Gastrocnemius medialis (tissue), 4 donors: Measurements from ENCODE around the gene ITGB1. TPM values are rescaled to one million over a fixed set of nuclear protein-coding genes. Genes with fewer than 3 reads are reported as not detected.

ENCODE experiments used
- ATAC-seq, 2 donors: fragments of 150-250 bp; one replicate each; pipeline ENCODE4 v1.9.1; 2016
- DNase-seq, 2 donors: peaks; one replicate each; pipeline ENCODE4 v3.0.0-alpha.2; 2019
- H3K27ac ChIP-seq, 4 donors: fragments of 200-600 bp; sonication (generic); 1 replicate in 1 of 4; 2 replicates in 3 of 4; pipeline ENCODE4 v1.5.1; 2016 to 2018; ENCODE audit warnings: mild to moderate bottlenecking in 2 of 4, moderate library complexity in 1 of 4
- H3K27me3 ChIP-seq, 3 donors: fragments of 200-600 bp; sonication (generic) in 2 of 3; 1 replicate in 1 of 3; 2 replicates in 2 of 3; pipeline versions ENCODE4 v1.5.1 to v1.6.0; 2016 to 2019; ENCODE audit warnings: mild to moderate bottlenecking in 1 of 3, moderate library complexity in 1 of 3
- H3K36me3 ChIP-seq, 2 donors: fragments of 200-600 bp; sonication (generic) in 1 of 2; one replicate each; pipeline ENCODE4 v1.5.1; 2017 to 2018
- H3K4me1 ChIP-seq, 2 donors: fragments of 200-600 bp; sonication (generic) in 1 of 2; one replicate each; pipeline ENCODE4 v1.5.1; 2016 to 2017; ENCODE audit warnings: mild to moderate bottlenecking in 2 of 2
- H3K4me3 ChIP-seq, 4 donors: fragments of 200-600 bp; sonication (generic) in 3 of 4; 1 replicate in 1 of 4; 2 replicates in 3 of 4; pipeline ENCODE4 v1.5.1; 2016 to 2019; ENCODE audit warnings: mild to moderate bottlenecking in 2 of 4
- H3K9me3 ChIP-seq, 3 donors: fragments of 200-600 bp; sonication (generic) in 2 of 3; 1 replicate in 1 of 3; 2 replicates in 2 of 3; pipeline ENCODE4 v1.5.1; 2016 to 2019
- POLR2A ChIP-seq, 2 donors: fragments of 450-650 bp; IDR thresholded peaks; one replicate each; pipeline ENCODE4 v1.6.1; 2017; ENCODE audit warnings: antibody characterized with exemption in 2 of 2, mild to moderate bottlenecking in 2 of 2, moderate library complexity in 2 of 2
- in situ Hi-C, 4 donors: fragments of 200-750 bp; cut with MboI; loops; one replicate each; pipeline versions ENCODE4 v1.15.0 to v1.8.0; 2017; ENCODE audit warnings: low sequenced_read_pairs in 4 of 4
- intact Hi-C: fragments of 100-400 bp; cut with DNase I; formaldehyde crosslinking; loops from one replicate; pipeline ENCODE4 v1.15.1; 2023; ENCODE audit warnings: low total_unique reads
- total RNA-seq, 4 donors: library from RNA; depleted of rRNA; stranded (reverse); fragments of >200 nt; gene quantifications; one replicate each; pipeline versions ENCODE4 v1.1.0 to v1.2.3, GENCODE V29; 2016
- TF ChIP-seq, protein P1 (sequence below), 5 experiments: fragments of 450-650 bp in 3 of 5; fragments of 200-600 bp in 2 of 5; sonication (generic) in 2 of 5; IDR thresholded peaks in 4 of 5; conservative IDR thresholded peaks in 1 of 5; 1 replicate in 4 of 5; 2 replicates in 1 of 5; pipeline ENCODE4 v1.5.1; 2016 to 2019; ENCODE audit warnings: antibody characterized with exemption in 5 of 5, mild to moderate bottlenecking in 3 of 5, moderate library complexity in 3 of 5

Gene ITGB1
- total RNA-seq, 4 donors from 2014 or later, result 242 to 379 (median 368) TPM

DNA sequence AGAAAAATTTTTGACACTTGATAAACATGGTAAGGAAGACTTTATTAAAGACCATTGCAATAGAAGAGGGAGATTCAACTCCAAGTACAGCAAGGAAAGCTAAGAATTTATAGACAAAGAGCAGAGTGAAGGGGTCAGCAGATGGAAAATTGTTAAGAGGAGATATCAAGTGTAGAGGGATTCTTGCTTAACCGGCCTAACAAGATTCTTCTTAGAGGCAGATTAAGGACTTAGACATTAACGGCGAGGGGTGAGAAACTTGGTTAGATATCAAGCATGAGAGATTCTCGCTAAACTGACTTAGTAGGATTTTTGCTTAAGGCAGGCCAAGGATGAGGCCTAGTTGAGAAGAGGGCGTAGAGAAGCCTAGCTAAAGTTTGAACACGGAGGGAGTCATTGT lies 76.0 kb downstream of the ITGB1 start:
- no peak overlapping the region for H3K4me3 ChIP-seq
- ATAC-seq (no peak), DNase-seq (no peak)
- no peaks in the 10 kb centered on the region for H3K36me3 ChIP-seq
- no peaks in the 10 kb centered on the region for H3K27me3 ChIP-seq
- TF ChIP-seq, protein P1, sequence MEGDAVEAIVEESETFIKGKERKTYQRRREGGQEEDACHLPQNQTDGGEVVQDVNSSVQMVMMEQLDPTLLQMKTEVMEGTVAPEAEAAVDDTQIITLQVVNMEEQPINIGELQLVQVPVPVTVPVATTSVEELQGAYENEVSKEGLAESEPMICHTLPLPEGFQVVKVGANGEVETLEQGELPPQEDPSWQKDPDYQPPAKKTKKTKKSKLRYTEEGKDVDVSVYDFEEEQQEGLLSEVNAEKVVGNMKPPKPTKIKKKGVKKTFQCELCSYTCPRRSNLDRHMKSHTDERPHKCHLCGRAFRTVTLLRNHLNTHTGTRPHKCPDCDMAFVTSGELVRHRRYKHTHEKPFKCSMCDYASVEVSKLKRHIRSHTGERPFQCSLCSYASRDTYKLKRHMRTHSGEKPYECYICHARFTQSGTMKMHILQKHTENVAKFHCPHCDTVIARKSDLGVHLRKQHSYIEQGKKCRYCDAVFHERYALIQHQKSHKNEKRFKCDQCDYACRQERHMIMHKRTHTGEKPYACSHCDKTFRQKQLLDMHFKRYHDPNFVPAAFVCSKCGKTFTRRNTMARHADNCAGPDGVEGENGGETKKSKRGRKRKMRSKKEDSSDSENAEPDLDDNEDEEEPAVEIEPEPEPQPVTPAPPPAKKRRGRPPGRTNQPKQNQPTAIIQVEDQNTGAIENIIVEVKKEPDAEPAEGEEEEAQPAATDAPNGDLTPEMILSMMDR (IDR thresholded peaks at IDR 0.05 in 4 of 5, conservative IDR thresholded peaks at IDR 0.05 in 1 of 5), result no peak
- TF ChIP-seq POLR2A (IDR thresholded peaks at IDR 0.05), result no peak
- no peak overlapping the region for H3K27ac ChIP-seq
- H3K4me1 ChIP-seq, result no peaks in the 10 kb centered on the region
- intact Hi-C loops, result no loop called here
- H3K9me3 ChIP-seq, result no peaks in the 10 kb centered on the region
- in situ Hi-C loops, result no loop called here

DNA sequence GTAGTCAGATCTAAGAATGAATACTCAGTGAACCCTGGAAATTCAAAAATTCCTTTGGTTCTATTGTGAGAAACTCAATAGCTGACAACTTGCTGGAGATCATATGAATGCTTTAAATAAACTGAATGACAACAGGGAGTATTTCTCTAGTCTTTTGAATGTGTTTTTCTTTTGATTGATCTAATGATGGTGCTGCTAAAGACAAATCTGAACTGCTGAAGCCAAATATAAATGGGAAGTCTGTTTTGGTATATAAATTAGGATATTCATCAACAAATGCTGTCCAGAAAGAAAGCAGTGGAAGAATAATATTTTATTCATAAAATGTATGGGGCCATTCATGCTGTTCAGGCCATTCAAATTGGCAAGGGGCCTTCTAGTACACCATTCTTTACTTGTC lies 79.4 kb downstream of the ITGB1 start:
- Histone ChIP-seq H3K9me3 (no peaks in the 10 kb centered on the region), H3K27me3 (no peaks in the 10 kb centered on the region), H3K4me3 (no peak overlapping the region), H3K27ac (no peak overlapping the region), H3K4me1 (no peaks in the 10 kb centered on the region), H3K36me3 (no peaks in the 10 kb centered on the region)
- ATAC-seq, result no peak
- intact Hi-C loops (no loop called here), in situ Hi-C loops (no loop called here)
- TF ChIP-seq, protein P1 (IDR thresholded peaks at IDR 0.05 in 4 of 5, conservative IDR thresholded peaks at IDR 0.05 in 1 of 5), result no peak
- no peak for TF ChIP-seq POLR2A (IDR thresholded peaks at IDR 0.05)
- no peak for DNase-seq

DNA sequence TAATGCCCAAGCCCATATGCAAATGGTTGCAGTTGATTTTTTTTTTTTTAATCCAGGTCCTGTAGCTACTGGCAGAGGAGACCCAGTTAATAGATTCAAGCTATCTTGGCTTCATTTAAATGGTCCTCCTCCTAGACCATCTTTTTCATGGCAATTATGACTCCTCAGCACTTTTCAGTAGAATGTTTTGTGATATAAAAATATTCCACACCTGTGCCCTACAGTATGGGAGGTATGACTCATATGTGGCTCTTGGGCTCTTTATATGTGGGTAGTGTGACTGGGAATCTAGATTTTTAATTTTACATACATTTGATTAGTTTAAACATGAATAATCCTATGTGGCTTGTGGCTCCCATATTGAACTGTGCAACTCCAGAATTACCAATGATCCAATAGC lies 80.1 kb downstream of the ITGB1 start:
- H3K4me1 ChIP-seq, result no peaks in the 10 kb centered on the region
- no peaks in the 10 kb centered on the region for H3K27me3 ChIP-seq
- ATAC-seq, result no peak
- no peak overlapping the region for H3K27ac ChIP-seq
- H3K4me3 ChIP-seq, result no peak overlapping the region
- TF ChIP-seq POLR2A (IDR thresholded peaks at IDR 0.05), result no peak
- TF ChIP-seq, protein P1 (IDR thresholded peaks at IDR 0.05 in 4 of 5, conservative IDR thresholded peaks at IDR 0.05 in 1 of 5), result no peak
- no peaks in the 10 kb centered on the region for H3K9me3 ChIP-seq
- no peaks in the 10 kb centered on the region for H3K36me3 ChIP-seq
- intact Hi-C loops, result no loop called here
- in situ Hi-C loops, result no loop called here
- no peak for DNase-seq

DNA sequence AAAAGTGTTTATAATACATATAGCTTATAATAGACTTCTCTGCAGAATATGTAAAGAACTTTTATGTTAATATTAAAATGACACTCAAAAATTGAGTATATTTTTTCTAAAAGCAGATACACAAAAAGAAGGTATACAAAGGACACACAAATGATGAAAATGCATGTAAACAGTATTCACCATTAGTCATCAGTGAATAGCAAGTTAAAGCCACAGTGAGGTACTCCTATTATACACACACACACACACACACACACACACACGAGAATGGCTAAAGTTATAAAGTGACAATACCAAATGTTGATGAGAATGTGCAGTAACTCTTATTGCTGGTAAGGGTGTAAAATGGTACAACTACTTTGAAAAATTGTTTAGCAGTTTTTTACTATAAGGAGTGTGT lies 92.9 kb downstream of the ITGB1 start:
- intact Hi-C loops (no loop called here), in situ Hi-C loops (no loop called here)
- Histone ChIP-seq H3K27ac (no peak overlapping the region), H3K4me1 (no peaks in the 10 kb centered on the region), H3K4me3 (no peak overlapping the region), H3K36me3 (no peaks in the 10 kb centered on the region), H3K9me3 (no peaks in the 10 kb centered on the region), H3K27me3 (no peaks in the 10 kb centered on the region)
- ATAC-seq (no peak), DNase-seq (no peak)
- no peak for TF ChIP-seq POLR2A (IDR thresholded peaks at IDR 0.05)
- TF ChIP-seq, protein P1 (IDR thresholded peaks at IDR 0.05 in 4 of 5, conservative IDR thresholded peaks at IDR 0.05 in 1 of 5), result no peak

DNA sequence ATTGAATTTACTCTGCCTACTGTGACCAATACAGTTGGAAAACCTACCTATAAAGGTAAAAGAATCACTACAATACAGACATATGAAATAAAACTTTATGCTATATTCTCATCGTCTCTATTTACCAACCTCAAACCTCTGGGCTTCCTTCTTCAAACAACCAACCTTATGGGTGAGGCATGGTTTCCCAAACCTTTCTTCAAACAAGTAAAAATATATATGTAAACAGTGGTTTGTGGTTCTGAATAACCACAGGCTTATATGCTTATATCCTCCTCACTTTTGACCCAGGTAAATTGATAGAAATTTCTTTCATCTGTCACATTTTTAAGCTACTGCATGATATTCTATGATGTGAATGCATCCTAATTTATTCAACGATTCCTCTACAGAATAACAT lies 103.6 kb downstream of the ITGB1 start:
- no peak for TF ChIP-seq POLR2A (IDR thresholded peaks at IDR 0.05)
- TF ChIP-seq, protein P1 (IDR thresholded peaks at IDR 0.05 in 4 of 5, conservative IDR thresholded peaks at IDR 0.05 in 1 of 5), result no peak
- H3K27me3 ChIP-seq, result no peaks in the 10 kb centered on the region
- peaks cover 0 to 4% (median 0%) of the 10 kb centered on the region in 3 donors for H3K9me3 ChIP-seq
- no peaks in the 10 kb centered on the region for H3K4me1 ChIP-seq
- no peaks in the 10 kb centered on the region for H3K36me3 ChIP-seq
- ATAC-seq (no peak), DNase-seq (no peak)
- H3K4me3 ChIP-seq, result no peak overlapping the region
- intact Hi-C loops (no loop called here), in situ Hi-C loops (no loop called here)
- H3K27ac ChIP-seq, result no peak overlapping the region
